Measurements from ENCODE around the gene FAM50B.

DNA sequence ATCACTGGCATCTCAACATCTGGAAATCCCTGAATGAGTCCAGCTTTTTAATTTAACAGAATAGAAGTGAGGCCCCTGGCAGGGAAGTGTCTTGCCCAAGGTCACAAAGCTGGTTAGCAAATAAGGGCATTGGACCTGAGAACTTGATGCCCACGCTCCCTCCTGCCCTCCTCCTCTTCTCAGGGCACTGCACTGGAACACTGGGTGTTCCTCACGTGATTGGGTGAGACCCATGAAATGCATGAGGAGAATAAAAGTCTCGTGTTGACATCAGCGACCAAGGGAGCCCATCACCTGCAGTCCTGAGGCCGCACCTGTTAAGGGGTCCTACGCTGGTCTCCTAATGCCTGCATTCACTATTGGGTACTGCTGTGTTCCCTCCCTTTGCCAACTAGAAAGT lies 7.4 kb downstream of the FAM50B start:
- TF ChIP-seq POLR2A (IDR thresholded peaks at IDR 0.05) = no peak
- TF ChIP-seq, protein P1, sequence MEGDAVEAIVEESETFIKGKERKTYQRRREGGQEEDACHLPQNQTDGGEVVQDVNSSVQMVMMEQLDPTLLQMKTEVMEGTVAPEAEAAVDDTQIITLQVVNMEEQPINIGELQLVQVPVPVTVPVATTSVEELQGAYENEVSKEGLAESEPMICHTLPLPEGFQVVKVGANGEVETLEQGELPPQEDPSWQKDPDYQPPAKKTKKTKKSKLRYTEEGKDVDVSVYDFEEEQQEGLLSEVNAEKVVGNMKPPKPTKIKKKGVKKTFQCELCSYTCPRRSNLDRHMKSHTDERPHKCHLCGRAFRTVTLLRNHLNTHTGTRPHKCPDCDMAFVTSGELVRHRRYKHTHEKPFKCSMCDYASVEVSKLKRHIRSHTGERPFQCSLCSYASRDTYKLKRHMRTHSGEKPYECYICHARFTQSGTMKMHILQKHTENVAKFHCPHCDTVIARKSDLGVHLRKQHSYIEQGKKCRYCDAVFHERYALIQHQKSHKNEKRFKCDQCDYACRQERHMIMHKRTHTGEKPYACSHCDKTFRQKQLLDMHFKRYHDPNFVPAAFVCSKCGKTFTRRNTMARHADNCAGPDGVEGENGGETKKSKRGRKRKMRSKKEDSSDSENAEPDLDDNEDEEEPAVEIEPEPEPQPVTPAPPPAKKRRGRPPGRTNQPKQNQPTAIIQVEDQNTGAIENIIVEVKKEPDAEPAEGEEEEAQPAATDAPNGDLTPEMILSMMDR (IDR thresholded peaks at IDR 0.05) = no peak
